ENCODE data around the gene ANGEL2. TPM values are rescaled to one million over a fixed set of nuclear protein-coding genes. Genes with fewer than 3 reads are reported as not detected.

Gene ANGEL2
- total RNA-seq, 4 donors from 2014 or later, result 21.1 to 62.7 (median 46.7) TPM

DNA sequence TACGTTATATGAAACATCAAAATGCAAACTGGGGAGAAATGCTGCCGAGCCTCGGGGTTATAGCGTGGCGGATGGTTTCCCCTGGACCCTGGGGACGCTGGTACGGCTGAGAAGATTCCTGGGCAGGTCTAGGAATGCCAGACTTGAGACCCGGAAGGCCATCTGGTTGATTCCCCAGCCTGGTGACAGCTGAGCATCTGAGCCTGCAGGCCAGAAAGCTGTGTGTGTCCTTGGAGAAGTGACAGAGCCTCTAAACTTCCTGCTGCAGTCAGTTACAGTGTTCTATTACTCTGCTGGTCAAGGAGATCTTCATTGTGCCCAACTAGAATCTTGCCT lies 63.1 kb downstream of the ANGEL2 start:
- no peak for DNase-seq
- no peaks in the 10 kb centered on the region for H3K9me3 ChIP-seq
- H3K36me3 ChIP-seq, result no peaks in the 10 kb centered on the region
- H3K4me3 ChIP-seq, result no peak overlapping the region
- H3K27ac ChIP-seq, result peak overlapping the region in 1 of 4 donors; percentile 26
- H3K27me3 ChIP-seq, result peaks cover 0 to 6% of the 10 kb centered on the region in 2 donors
- peaks cover 0 to 11% (median 1%) of the 10 kb centered on the region in 4 donors for H3K4me1 ChIP-seq
- TF ChIP-seq POLR2A (IDR thresholded peaks at IDR 0.05), result no peak

DNA sequence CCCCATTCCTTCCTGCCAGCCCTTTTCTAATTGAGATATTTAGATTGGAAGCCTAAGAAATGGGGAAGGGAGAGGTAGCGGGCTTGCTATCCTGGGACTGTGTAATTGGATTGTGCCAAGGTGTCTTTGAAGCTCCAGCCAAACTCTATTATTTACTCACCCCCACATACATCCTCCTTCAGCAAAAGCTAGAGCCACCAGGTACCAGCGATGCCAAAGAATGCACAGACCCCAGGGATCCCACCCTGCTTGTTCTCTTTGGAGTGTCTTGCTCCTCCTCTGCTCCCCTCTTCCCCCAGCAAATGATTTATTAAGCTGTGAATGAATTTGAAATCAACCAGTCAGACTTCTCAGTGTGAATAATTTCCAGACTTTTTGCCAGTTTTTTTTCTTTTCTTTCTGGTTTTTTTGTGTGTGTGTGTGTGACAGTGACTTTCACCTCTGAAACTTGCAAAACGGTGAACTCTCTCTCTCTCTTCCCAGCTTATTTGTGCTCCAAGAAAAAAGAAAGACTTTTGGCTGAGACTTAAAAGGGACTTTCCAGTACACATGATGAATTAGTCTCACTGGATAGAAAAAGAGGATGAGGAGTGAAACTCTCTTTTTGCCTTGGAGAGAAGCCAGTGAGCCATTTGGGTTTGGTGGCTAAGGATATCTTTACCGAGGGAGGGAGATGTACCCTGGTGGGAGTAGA lies 63.6 kb downstream of the ANGEL2 start:
- H3K36me3 ChIP-seq, result no peaks in the 10 kb centered on the region
- no peaks in the 10 kb centered on the region for H3K9me3 ChIP-seq
- peaks cover 0 to 6% of the 10 kb centered on the region in 2 donors for H3K27me3 ChIP-seq
- H3K4me1 ChIP-seq, result peaks cover 0 to 11% (median 1%) of the 10 kb centered on the region in 4 donors
- DNase-seq, result no peak
- H3K27ac ChIP-seq, result no peak overlapping the region
- peak overlapping the region in 1 of 4 donors; percentile 57 for H3K4me3 ChIP-seq
- TF ChIP-seq POLR2A (IDR thresholded peaks at IDR 0.05), result no peak
- TF ChIP-seq, protein P1, sequence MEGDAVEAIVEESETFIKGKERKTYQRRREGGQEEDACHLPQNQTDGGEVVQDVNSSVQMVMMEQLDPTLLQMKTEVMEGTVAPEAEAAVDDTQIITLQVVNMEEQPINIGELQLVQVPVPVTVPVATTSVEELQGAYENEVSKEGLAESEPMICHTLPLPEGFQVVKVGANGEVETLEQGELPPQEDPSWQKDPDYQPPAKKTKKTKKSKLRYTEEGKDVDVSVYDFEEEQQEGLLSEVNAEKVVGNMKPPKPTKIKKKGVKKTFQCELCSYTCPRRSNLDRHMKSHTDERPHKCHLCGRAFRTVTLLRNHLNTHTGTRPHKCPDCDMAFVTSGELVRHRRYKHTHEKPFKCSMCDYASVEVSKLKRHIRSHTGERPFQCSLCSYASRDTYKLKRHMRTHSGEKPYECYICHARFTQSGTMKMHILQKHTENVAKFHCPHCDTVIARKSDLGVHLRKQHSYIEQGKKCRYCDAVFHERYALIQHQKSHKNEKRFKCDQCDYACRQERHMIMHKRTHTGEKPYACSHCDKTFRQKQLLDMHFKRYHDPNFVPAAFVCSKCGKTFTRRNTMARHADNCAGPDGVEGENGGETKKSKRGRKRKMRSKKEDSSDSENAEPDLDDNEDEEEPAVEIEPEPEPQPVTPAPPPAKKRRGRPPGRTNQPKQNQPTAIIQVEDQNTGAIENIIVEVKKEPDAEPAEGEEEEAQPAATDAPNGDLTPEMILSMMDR (IDR thresholded peaks at IDR 0.05), result no peak

DNA sequence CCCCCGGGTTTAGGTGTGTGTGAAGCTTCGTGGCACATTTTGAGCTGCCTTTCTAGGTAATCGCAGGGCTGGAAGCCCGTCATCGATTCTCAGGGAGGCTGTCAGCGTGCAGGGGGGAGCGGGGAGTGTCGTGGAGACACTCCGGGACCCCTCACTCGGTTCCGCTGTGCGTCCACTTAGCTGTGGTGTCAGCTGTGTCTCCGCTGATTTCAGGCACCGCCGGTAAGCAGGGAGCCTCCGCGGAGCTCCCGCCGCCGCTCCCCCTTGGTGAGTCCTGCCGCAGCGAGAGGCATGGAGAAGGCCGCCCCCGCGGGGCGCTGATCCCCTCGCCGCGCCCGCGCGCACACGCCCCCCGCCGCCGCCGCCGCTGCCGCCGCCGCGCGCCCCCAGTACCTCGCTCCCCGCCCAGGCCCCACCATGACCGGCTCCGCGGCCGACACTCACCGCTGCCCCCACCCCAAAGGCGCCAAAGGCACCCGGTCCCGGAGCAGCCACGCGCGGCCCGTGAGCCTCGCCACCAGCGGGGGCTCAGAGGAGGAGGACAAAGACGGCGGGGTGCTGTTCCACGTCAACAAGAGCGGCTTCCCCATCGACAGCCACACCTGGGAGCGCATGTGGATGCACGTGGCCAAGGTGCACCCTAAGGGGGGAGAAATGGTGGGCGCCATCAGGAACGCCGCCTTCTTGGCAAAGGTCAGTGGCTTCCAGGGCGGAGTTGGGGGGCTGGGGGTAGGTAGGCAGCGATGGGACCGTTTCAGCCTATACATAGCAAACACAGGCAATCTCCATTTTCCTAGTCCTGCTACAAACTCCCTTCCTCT lies 64.3 kb downstream of the ANGEL2 start:
- H3K9me3 ChIP-seq, result no peaks in the 10 kb centered on the region
- H3K27me3 ChIP-seq, result peaks cover 0 to 6% of the 10 kb centered on the region in 2 donors
- peaks cover 0 to 11% (median 1%) of the 10 kb centered on the region in 4 donors for H3K4me1 ChIP-seq
- peak overlapping the region in 1 of 4 donors; percentile 51 for H3K27ac ChIP-seq
- TF ChIP-seq, protein P1 (IDR thresholded peaks at IDR 0.05), result no peak
- no peak for TF ChIP-seq POLR2A (IDR thresholded peaks at IDR 0.05)
- DNase-seq, result no peak
- H3K4me3 ChIP-seq, result peak overlapping the region; percentile 42 to 57 (median 52)
- H3K36me3 ChIP-seq, result no peaks in the 10 kb centered on the region

DNA sequence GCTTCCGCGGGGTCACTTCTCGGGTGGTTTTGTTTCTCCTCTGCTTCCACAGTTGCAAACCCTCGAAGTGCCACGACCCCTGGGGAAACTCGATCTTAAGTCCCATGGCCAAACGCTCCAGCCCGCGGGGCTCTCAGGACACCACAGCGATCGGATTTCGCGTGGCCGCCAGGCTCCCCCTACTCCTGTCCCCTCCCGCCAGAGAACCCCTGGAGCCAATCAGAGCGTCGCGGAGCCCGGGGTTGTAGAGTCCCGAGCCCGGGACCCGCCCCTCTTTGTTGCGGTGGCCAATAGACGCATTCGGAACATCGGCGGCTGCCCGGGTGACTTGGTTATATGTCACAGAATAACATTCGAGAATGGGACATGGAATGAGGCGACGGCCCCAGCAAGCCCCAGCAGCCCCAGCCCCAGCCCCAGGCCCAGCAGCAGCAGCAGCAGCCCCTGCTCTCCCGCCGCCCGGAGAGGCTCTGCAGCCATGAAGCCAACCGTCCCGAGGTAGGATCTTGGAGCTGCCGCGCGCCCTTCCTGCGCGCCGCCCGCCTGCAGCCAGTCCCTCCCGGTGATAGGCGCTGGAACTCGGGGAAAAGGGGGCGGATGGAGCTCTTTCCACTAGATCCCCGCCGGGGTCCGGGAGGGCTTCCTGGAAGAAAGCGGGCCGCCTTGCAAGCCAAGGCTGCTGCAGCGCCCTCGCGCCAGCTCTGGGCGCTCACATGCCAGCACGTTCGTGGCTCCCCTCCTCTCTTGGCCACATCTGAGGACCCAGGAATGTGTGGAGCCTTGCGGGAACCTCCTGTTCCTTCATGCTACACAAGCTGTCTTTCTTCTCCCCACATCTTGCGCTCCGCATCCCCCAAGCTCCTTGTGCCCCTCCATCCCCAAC lies 65.2 kb downstream of the ANGEL2 start, which contains the start of gene VASH2:
TSS of gene VASH2 (plus strand) at position 299 of the 883 bp plus-strand sequence. CDS start 1,002 bp downstream, outside the sequence.
- DNase-seq, result peak; percentile 75 to 88 (median 82)
- Histone ChIP-seq H3K27ac (peak within 1 kb of the TSS in 1 of 4 donors; percentile 51), H3K4me1 (peaks cover 0 to 11% (median 1%) of the 10 kb centered on the region in 4 donors), H3K36me3 (no peaks in the 10 kb centered on the region), H3K9me3 (no peaks in the 10 kb centered on the region), H3K4me3 (peak within 1 kb of the TSS; percentile 42 to 57 (median 52)), H3K27me3 (peaks cover 0 to 6% of the 10 kb centered on the region in 2 donors)
- TF ChIP-seq POLR2A (IDR thresholded peaks at IDR 0.05), result no peak
- TF ChIP-seq, protein P1 (IDR thresholded peaks at IDR 0.05), result no peak

DNA sequence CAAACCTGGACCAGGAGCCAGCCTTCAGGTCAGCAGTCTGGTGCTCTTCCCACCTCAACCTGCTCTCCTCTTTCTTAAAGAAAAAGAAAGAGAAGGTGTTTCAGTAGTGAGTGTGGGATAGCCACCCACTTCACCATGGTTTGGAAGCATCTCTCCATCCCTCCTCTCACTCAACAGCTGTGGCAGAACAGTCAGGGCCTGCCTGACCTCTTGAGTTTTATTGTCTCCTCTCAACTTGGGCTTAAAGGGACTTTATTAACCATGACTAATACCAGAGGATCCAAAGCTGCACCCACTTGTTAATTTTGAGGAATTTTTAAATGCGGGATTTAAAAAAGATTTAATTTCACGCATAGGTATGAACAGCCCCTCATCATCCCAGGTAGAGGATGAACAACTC lies 65.9 kb downstream of the ANGEL2 start:
- Histone ChIP-seq H3K27ac (peak overlapping the region in 1 of 4 donors; percentile 44), H3K4me1 (peaks cover 0 to 11% (median 1%) of the 10 kb centered on the region in 4 donors), H3K4me3 (peak overlapping the region; percentile 42 to 57 (median 52)), H3K9me3 (no peaks in the 10 kb centered on the region), H3K36me3 (no peaks in the 10 kb centered on the region), H3K27me3 (peaks cover 0 to 6% of the 10 kb centered on the region in 2 donors)
- TF ChIP-seq, protein P1 (IDR thresholded peaks at IDR 0.05), result no peak
- no peak for TF ChIP-seq POLR2A (IDR thresholded peaks at IDR 0.05)
- no peak for DNase-seq
